H1 (cell line): ENCODE data around the gene SH3PXD2A. TPM values are rescaled to one million over a fixed set of nuclear protein-coding genes. Genes with fewer than 3 reads are reported as not detected.

ENCODE experiments used
- polyA plus RNA-seq, 7 experiments: library from polyadenylated mRNA; depleted of rRNA in 3 of 7; stranded (reverse) in 5 of 7; unstranded in 2 of 7; fragments of >200 nt in 5 of 7; fragments of 200-250 nt in 2 of 7; gene quantifications; 1 replicate in 5 of 7; 2 replicates in 1 of 7; 4 replicates in 1 of 7; pipeline versions ENCODE4 v1.2.1 to v1.2.3, GENCODE V29; 2011 to 2013; ENCODE audit warnings: missing spikeins in 2 of 7, mixed read lengths in 2 of 7
- total RNA-seq: library from RNA; stranded (reverse); fragmentation: NEBNext Ultra II Directional; extraction: Animal tissue kit (Norgen Biotek cat#: 25700); gene quantifications from 2 replicates; pipeline ENCODE4 v1.2.1, GENCODE V29; 2021
- TF ChIP-seq, protein P1 (sequence below): IDR thresholded peaks from 2 replicates; pipeline ENCODE4 v1.6.1; 2012; ENCODE audit warnings: inconsistent platforms

Gene SH3PXD2A
- total and polyA plus RNA-seq, 2 of the 8 experiments (the other 6 are each of a cell fraction or from before 2014, with no cell fraction given): 5.4 to 16.3 TPM

DNA sequence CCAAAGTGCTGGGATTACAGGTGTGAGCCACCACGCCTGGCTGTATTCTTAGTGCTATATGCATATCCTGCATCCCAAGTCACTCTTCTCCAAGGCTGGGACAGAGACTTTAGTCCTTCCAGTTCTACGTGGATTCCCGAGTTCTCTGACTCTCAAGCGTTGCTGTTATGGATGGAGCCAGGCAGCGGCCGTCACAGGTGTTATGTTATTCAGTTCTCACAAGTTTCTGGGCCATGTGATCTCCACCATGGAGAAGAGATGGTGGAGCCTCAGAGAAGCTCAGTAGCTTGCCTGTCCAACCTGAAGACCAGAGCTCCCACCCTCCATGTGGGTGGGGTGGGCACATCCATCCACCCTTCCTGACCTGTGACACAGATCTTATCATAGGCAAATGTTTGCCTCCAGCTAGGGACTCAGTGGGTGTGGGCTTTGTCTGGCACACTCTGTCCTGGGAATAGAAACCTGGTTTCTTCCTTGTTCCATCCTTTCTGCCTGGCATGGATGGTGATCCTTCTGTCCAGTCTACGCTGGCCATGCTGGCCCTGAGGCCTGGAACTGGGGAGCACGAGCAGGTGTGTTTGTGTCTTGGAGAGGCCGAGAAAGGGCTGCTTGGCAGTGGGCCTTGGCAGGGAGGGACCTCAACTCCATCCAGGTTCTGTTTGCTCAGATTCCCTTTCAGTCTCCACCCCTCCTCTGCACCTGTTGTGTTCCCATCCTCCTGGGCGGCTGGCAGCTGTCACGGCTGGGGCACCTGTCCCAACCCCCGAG lies 306.6 kb downstream of the SH3PXD2A start (continued):
- TF ChIP-seq, protein P1, sequence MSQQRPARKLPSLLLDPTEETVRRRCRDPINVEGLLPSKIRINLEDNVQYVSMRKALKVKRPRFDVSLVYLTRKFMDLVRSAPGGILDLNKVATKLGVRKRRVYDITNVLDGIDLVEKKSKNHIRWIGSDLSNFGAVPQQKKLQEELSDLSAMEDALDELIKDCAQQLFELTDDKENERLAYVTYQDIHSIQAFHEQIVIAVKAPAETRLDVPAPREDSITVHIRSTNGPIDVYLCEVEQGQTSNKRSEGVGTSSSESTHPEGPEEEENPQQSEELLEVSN: no peak
